ENCODE measurements around the gene ATG16L1. TPM values are rescaled to one million over a fixed set of nuclear protein-coding genes. Genes with fewer than 3 reads are reported as not detected.

The ATG16L1 gene
- total RNA-seq, 1 experiment from 2014 or later = 42.0 TPM

- Histone ChIP-seq H3K56ac (ENCODE audit: insufficient read length, low read depth, low read length) (no peak overlapping the region), H4K91ac (ENCODE audit: insufficient read length, low read depth, low read length) (no peak overlapping the region), H3K4me2 (ENCODE audit: insufficient read depth, insufficient read length, low read length) (no peak overlapping the region), H4K5ac (ENCODE audit: insufficient read length, low read depth, low read length) (no peak overlapping the region), H4K8ac (replicated peaks; ENCODE audit: insufficient read length, low read depth, low read length) (no peak overlapping the region), H4K20me1 (ENCODE audit: control insufficient read depth, insufficient read depth, insufficient read length) (no peaks in the 10 kb centered on the region), H3K18ac (ENCODE audit: insufficient read length, low read depth, low read length) (no peak overlapping the region), H3K4me1 (ENCODE audit: insufficient read depth, low read length) (no peaks in the 10 kb centered on the region), H2BK20ac (ENCODE audit: low read depth, low read length, poor library complexity, severe bottlenecking) (no peak overlapping the region), H3K79me1 (ENCODE audit: insufficient read depth, low read depth, low read length, poor library complexity, severe bottlenecking) (no peaks in the 10 kb centered on the region), H3K9ac (ENCODE audit: extremely low read depth, insufficient read length, low read length) (no peak overlapping the region), H2BK5ac (ENCODE audit: insufficient read length, low read length) (no peak overlapping the region), H3K79me2 (ENCODE audit: insufficient read depth, low read length) (no peaks in the 10 kb centered on the region), H2BK15ac (ENCODE audit: low read depth, low read length) (no peak overlapping the region), H3K9me3 (ENCODE audit: control insufficient read depth, low read depth, low read length) (no peaks in the 10 kb centered on the region), H3K23ac (ENCODE audit: insufficient read length, low read depth, low read length) (no peak overlapping the region), H2AK5ac (ENCODE audit: insufficient read length, low read length) (no peak overlapping the region), H3K27me3 (ENCODE audit: insufficient read depth, low read length) (no peaks in the 10 kb centered on the region), H2BK120ac (ENCODE audit: low read depth, low read length, poor library complexity, severe bottlenecking) (no peak overlapping the region), H2BK12ac (ENCODE audit: insufficient read length, low read depth, low read length) (no peak overlapping the region), H3K4ac (ENCODE audit: low read depth, low read length) (no peak overlapping the region), H3K27ac (ENCODE audit: insufficient read length, low read depth, low read length) (no peak overlapping the region), H3T11ph (ENCODE audit: low read length) (no peak overlapping the region), H3K14ac (ENCODE audit: insufficient read depth, low read length) (no peak overlapping the region), H3K23me2 (ENCODE audit: insufficient read length, low read depth, low read length, poor library complexity, severe bottlenecking) (no peaks in the 10 kb centered on the region), H2AFZ (ENCODE audit: low read length) (no peak overlapping the region)
- Mint-ChIP-seq H3K4me1 (no peaks in the 10 kb centered on the region), H3K9me3 (0 out of 5 replicates have a peak, but pooled peaks cover 0 to 2% of the 10 kb centered on the region in 2 experiments), H3K27me3 (ENCODE audit: low read depth) (peaks cover 1% of the 10 kb centered on the region; the same call in 1 of the 2 replicates), H3K4me3 (no peak overlapping the region), H3K36me3 (ENCODE audit: insufficient read depth in 1 of 3, low read depth in 3 of 3) (no peaks in the 10 kb centered on the region; a peak in 1 of 7 replicates), H3K27ac (no peak overlapping the region)
- TF ChIP-seq CTCF (conservative IDR thresholded peaks at IDR 0.05) = no peak
- WGBS (ENCODE audit: extremely low coverage, insufficient read length, low lambda C conversion rate) = no CpG with 5 or more reads among the region's 2 CpGs
- DNase-seq = no peak
These were observed 10.6 kb upstream of the ATG16L1 start for GRCh38 chr2:233240897-233241296.

Measured in H9 (cell line).